GM21526 (cell line): ENCODE data around the gene ABCB8.
"Not testable (repeated sequence)": the region's sequence is repeated elsewhere in the genome, so short reads cannot be mapped to it uniquely, and the experiment has no call there.

Experiments used
- ATAC-seq: cut with Tn5 transposase; IDR thresholded peaks from one replicate; pipeline ENCODE4 v1.9.1; 2021; ENCODE audit warnings: moderate library complexity; ENCODE audit not compliant: unreplicated experiment, low FRiP score

The ABCB8 gene

GRCh38 chr7:151033864-151034249 is 5.6 kb downstream of the ABCB8 start:
- ATAC-seq = no peak

- no peak for ATAC-seq
These were observed 6.2 kb downstream of the ABCB8 start for GRCh38 chr7:151034312-151035025.

DNA sequence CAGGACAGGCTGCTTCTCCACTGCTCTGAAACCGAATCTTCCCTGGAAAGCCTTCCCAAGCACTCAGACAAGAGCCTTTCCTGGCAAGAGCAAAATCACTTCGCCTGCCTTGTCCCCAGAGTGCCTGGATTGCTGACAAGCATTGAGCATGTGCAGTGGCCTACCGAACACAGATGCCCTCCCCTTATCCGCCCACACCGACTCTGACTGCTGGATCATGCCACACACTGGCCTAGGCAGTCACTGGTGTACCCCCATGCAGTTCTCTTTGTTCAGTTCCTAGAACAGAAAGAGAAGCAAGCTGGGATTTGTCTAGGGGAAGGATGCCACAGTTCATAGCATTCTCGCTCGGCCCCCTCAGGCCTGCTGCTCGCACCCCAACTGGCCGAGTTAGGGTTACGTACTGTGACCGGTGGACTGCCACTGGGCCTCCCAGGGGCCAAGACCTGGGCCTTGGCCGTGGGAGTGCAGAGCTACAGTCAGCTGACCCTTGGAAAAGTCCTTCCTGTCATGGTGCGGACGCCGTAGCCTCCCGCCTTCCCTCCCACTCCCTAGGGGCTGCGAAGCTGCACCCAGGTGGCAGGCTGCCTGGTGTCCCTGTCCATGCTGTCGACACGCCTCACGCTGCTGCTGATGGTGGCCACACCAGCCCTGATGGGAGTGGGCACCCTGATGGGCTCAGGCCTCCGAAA is 6.9 kb downstream of the ABCB8 start:
- ATAC-seq = no peak

- no peak for ATAC-seq
These were observed 7.7 kb downstream of the ABCB8 start for GRCh38 chr7:151035902-151036301.

- no peak for ATAC-seq
These were observed 10.9 kb downstream of the ABCB8 start for GRCh38 chr7:151038951-151039849.

GRCh38 chr7:151039850-151040548 is 11.7 kb downstream of the ABCB8 start:
- ATAC-seq = no peak

- ATAC-seq = no peak
These were observed 12.5 kb downstream of the ABCB8 start for GRCh38 chr7:151040616-151041375.

- ATAC-seq = not testable (repeated sequence)
These were observed 15.2 kb downstream of the ABCB8 start for GRCh38 chr7:151043449-151043848.

GRCh38 chr7:151043959-151044358 is 15.7 kb downstream of the ABCB8 start:
- no peak for ATAC-seq

GRCh38 chr7:151045262-151045661 is 17.0 kb downstream of the ABCB8 start:
- ATAC-seq = no peak

DNA sequence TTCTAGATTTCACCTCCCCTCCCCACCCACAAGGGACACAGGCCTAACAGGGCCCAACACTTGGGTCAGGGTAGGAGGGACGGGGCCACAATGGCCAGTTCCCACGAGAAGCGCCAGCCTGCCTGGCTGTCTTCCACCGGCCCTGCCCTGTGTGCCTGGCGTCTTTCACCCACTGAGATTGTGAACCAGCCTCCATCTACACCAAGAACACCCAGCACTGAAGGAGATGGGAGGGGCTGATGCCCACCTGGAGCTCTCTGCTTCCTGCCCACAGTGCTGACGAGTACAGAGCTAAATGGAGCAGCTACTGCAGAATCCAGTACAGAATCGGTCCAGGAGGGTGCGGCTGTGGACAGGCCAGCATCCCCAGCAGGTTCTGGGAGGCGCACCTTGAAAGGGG is 17.7 kb downstream of the ABCB8 start:
- ATAC-seq = no peak

GRCh38 chr7:151046603-151047573 is 18.6 kb downstream of the ABCB8 start:
- ATAC-seq = no peak

GRCh38 chr7:151047976-151048815 is 19.9 kb downstream of the ABCB8 start, which contains the start of gene ASIC3:
ASIC3 (plus strand) TSS chr7:151048531; CDS start chr7:151048886, 355 bp downstream.
- no peak for ATAC-seq

DNA sequence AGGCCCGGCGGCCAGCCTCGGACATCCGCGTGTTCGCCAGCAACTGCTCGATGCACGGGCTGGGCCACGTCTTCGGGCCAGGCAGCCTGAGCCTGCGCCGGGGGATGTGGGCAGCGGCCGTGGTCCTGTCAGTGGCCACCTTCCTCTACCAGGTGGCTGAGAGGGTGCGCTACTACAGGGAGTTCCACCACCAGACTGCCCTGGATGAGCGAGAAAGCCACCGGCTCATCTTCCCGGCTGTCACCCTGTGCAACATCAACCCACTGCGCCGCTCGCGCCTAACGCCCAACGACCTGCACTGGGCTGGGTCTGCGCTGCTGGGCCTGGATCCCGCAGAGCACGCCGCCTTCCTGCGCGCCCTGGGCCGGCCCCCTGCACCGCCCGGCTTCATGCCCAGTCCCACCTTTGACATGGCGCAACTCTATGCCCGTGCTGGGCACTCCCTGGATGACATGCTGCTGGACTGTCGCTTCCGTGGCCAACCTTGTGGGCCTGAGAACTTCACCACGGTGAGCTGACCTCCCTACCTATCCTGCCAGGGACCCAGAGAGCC is 20.7 kb downstream of the ABCB8 start:
- no peak for ATAC-seq

GRCh38 chr7:151051108-151051507 is 22.9 kb downstream of the ABCB8 start:
- no peak for ATAC-seq

DNA sequence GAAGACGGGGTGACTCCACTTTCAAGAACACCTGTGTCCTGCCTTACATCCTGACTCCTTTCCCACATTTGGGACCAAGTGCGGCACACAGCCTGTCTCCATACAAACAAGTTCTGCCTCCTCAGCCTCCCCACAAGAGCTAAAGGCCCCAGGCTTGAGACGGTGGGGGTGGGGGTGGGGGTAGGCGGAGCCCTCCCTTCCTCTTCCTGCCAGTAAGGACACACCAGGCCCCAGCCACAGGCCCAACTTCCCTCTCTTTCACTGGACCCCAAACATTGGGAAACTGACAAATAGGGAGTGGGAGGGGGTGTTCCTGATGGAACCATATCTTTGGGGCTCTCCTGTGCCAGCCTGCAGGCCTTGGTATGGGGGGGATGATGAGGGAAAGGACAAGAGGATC is 24.8 kb downstream of the ABCB8 start:
- ATAC-seq = no peak

DNA sequence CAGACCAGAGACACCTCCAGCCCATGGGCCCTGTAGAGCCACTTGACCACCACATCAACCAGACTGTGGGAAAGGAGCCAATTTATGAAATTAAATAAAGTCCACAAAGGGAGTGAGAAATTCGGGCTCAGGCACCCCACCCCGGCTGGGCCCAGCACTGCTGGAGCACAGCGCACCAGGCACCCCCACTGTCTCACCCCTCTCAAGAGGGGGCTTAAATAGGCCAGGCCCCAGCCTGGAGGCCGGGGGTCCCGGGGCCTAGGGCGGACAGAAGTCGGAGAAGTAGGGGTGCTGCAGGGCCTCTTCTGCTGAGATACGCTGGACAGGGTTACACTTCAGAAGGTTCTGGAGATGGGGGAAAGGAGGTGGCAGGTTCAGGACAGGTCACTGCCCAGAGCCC is 25.5 kb downstream of the ABCB8 start:
- ATAC-seq = no peak

DNA sequence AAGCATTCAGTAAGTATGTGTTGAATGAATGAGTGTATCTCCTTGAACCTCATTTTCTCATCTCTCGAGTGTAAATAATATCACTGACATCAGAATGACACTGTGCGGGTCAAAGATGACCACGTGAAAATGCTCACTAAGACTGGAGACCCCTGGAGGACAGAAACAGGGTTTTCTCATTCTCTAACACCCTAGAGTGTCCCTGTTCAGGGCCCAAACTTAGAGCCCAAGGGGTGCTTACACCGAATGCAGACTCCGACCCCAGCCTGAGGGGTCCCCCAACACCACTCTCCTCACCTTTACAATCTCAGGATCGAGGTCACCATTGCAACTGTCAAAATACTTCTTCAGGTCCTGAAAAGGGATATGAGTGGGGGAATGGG is 28.0 kb downstream of the ABCB8 start:
- no peak for ATAC-seq
